SK-N-SH treated with all-trans-retinoic acid at 6 μM for 48 hours (cell line): ENCODE measurements around the gene TRAPPC4.
"Not testable (repeated sequence)": the region's sequence is repeated elsewhere in the genome, so short reads cannot be mapped to it uniquely, and the experiment has no call there.

Experiments used
- ATAC-seq: fragments of 200-7000 bp; cut with Tn5 transposase; 3 replicates; pipeline ENCODE4 v1.9.1; 2020; ENCODE audit warnings: mild to moderate bottlenecking, moderate library complexity
- ARNTL ChIP-seq: fragments of 450-650 bp; formaldehyde crosslinking; IDR thresholded peaks from 2 replicates; pipeline ENCODE4 v1.5.0; 2020; ENCODE audit warnings: low read depth, mild to moderate bottlenecking, moderate library complexity, borderline replicate concordance
- BACH2 ChIP-seq: fragments of 250-450 bp; sonication (Bioruptor Pico); IDR thresholded peaks from 2 replicates; pipeline ENCODE4 v1.9.0; 2021; ENCODE audit warnings: mild to moderate bottlenecking, borderline replicate concordance
- CREB5 ChIP-seq: fragments of 250-450 bp; sonication (Bioruptor Pico); IDR thresholded peaks from 2 replicates; pipeline ENCODE4 v1.5.1; 2020; ENCODE audit warnings: low read depth, mild to moderate bottlenecking, moderate library complexity
- CSRNP3 ChIP-seq: fragments of 250-450 bp; sonication (Bioruptor Pico); IDR thresholded peaks from 2 replicates; pipeline ENCODE4 v1.5.1; 2021; ENCODE audit warnings: mild to moderate bottlenecking, moderate library complexity
- ESRRG ChIP-seq: fragments of 250-450 bp; sonication (Bioruptor Pico); IDR thresholded peaks from 2 replicates; pipeline ENCODE4 v1.6.1; 2021; ENCODE audit warnings: mild to moderate bottlenecking
- GLIS3 ChIP-seq: fragments of 250-450 bp; sonication (Bioruptor Pico); IDR thresholded peaks from 2 replicates; pipeline ENCODE4 v1.5.0; 2020; ENCODE audit warnings: mild to moderate bottlenecking, moderate library complexity
- PATZ1 ChIP-seq: fragments of 250-450 bp; sonication (Bioruptor Pico); IDR thresholded peaks from 2 replicates; pipeline ENCODE4 v1.8.0; 2020; ENCODE audit warnings: mild to moderate bottlenecking, moderate library complexity, borderline replicate concordance
- POU6F1 ChIP-seq: fragments of 250-450 bp; sonication (Bioruptor Pico); IDR thresholded peaks from 2 replicates; pipeline ENCODE4 v1.8.0; 2021; ENCODE audit warnings: low read depth, mild to moderate bottlenecking, moderate library complexity, borderline replicate concordance
- PPARA ChIP-seq: fragments of 250-450 bp; sonication (Bioruptor Pico); IDR thresholded peaks from 2 replicates; pipeline ENCODE4 v1.5.0; 2020; ENCODE audit warnings: mild to moderate bottlenecking, borderline replicate concordance
- RARB ChIP-seq: fragments of 250-450 bp; sonication (Bioruptor Pico); IDR thresholded peaks from 2 replicates; pipeline ENCODE4 v1.8.0; 2021; ENCODE audit warnings: mild to moderate bottlenecking, moderate library complexity
- SNAI2 ChIP-seq: fragments of 250-450 bp; sonication (Bioruptor Pico); IDR thresholded peaks from 2 replicates; pipeline ENCODE4 v1.5.0; 2020; ENCODE audit warnings: mild to moderate bottlenecking, moderate library complexity
- TCF4 ChIP-seq: fragments of 250-450 bp; sonication (Bioruptor Pico); IDR thresholded peaks from 2 replicates; pipeline ENCODE4 v1.8.0; 2021; ENCODE audit warnings: mild to moderate bottlenecking, moderate library complexity, borderline replicate concordance
- TOX ChIP-seq: fragments of 250-450 bp; sonication (Bioruptor Pico); IDR thresholded peaks from 2 replicates; pipeline ENCODE4 v1.8.0; 2021; ENCODE audit warnings: mild to moderate bottlenecking, moderate library complexity, borderline replicate concordance
- TSHZ2 ChIP-seq: fragments of 250-450 bp; sonication (Bioruptor Pico); IDR thresholded peaks from 2 replicates; pipeline ENCODE4 v1.5.0; 2020; ENCODE audit warnings: mild to moderate bottlenecking, moderate library complexity
- ZC3H10 ChIP-seq: fragments of 250-450 bp; sonication (Bioruptor Pico); IDR thresholded peaks from 2 replicates; pipeline ENCODE4 v1.5.1; 2021; ENCODE audit warnings: mild to moderate bottlenecking, moderate library complexity
- ZFP3 ChIP-seq: fragments of 250-450 bp; sonication (Bioruptor Pico); IDR thresholded peaks from 2 replicates; pipeline ENCODE4 v1.5.0; 2020; ENCODE audit warnings: mild to moderate bottlenecking, moderate library complexity
- ZNF565 ChIP-seq: fragments of 450-650 bp; formaldehyde crosslinking; conservative IDR thresholded peaks from 2 replicates; pipeline ENCODE4 v1.5.0; 2020; ENCODE audit warnings: low read depth, mild to moderate bottlenecking, moderate library complexity
- ZNF70 ChIP-seq: fragments of 450-650 bp; formaldehyde crosslinking; IDR thresholded peaks from 2 replicates; pipeline ENCODE4 v1.5.0; 2020; ENCODE audit warnings: mild to moderate bottlenecking, moderate library complexity
- ZNF8 ChIP-seq: fragments of 450-650 bp; formaldehyde crosslinking; IDR thresholded peaks from 2 replicates; pipeline ENCODE4 v1.5.0; 2020; ENCODE audit warnings: mild to moderate bottlenecking, moderate library complexity

Gene TRAPPC4

GRCh38 chr11:119038884-119039283 lies 20.3 kb downstream of the TRAPPC4 start:
- TF ChIP-seq ZC3H10 (CRISPR knock-in tag) = no peak
- TF ChIP-seq, all 23 proteins: peak for 0
- ATAC-seq = no peak

DNA sequence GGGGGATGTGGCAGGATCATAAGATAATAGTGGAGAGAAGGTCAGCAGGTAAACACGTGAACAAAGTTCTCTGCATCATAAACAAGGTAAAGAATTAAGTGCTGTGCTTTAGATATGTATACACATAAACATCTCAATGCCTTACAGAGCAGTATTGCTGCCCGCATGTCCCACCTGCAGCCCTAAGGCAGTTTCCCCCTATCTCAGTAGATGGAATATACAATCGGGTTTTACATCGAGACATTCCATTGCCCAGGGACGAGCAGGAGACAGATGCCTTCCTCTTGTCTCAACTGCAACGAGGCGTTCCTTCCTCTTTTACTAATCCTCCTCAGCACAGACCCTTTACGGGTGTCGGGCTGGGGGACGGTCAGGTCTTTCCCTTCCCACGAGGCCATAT lies 20.9 kb downstream of the TRAPPC4 start:
- not testable (repeated sequence) for ATAC-seq

DNA sequence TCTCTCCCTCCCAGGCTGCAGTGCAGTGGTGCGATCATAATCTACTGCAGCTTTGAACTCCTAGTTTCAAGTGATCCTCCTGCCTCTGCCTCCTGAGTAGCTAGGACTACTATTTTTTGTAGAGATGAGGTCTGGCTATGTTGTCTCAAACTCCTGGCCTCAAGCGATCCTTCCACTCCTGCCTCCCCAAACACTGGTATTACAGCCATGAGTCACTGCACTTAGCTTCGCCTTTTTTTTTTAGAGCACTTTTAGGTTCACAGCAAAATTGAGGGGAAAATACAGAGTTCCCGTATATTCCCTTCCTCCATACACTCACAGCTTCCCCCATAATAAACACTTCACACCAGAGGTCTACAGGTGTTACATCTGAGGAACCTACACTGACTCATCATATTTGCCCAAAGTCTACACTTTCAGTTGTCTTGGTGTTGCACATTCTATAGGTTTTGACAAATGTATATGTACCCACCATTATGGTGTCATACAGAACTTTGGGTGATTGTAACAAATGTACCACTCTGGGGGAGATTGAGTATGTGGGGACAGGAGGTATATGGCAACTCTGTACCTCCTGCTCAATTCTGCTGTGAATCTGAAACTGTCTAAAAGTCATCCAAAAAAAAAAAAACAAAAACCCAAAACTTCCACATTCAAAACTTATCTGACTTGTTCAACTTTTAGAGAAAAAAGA lies 23.4 kb downstream of the TRAPPC4 start:
- TF ChIP-seq ZNF70 (CRISPR knock-in tag) (no peak), ZNF565 (CRISPR knock-in tag) (no peak), ESRRG (CRISPR knock-in tag) (no peak), POU6F1 (no peak), GLIS3 (CRISPR knock-in tag) (no peak), ZNF8 (CRISPR knock-in tag) (no peak), ARNTL (CRISPR knock-in tag) (no peak), ZFP3 (CRISPR knock-in tag) (no peak), RARB (CRISPR knock-in tag) (no peak), CSRNP3 (CRISPR knock-in tag) (no peak), PPARA (CRISPR knock-in tag) (no peak)
- no peak; the same call in 2 of the 3 replicates for ATAC-seq

DNA sequence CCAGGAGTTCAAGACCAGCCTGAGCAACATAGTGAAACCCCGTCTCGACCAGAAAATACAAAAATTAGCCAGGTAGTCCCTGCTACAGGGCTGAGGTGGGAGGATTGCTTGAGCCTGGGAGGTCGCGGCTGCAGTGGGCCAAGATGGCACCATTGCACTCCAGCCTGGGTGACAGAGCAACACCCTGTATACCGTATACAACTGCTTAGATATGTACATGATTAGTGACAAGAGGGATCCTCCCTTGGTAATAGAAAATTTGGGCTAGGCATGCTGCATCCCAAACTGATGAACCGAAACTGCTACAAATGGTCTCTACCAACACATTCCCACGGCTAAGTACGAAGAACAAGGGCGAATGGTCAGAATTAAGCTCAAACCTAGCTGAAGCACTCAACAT lies 24.4 kb downstream of the TRAPPC4 start:
- ATAC-seq = no peak

DNA sequence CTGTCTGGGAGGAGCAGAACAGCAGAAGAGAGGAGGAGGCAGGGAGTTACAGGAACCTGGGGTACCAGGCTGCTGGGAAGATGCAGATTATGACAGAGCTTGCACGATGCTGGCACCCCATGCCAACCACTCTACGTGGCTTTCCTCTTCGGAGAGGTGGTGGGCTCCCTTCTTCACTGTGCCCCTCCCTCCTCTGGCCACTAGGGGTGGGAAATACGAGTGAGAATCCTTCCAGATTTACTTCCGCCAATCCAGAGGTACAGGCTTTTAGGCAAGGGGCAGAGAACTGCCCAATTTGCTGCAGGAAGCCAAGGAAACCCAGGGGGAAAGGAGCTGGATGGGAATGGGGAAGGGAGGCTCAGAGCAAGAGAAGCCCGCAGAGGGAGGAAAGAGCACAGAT lies 26.1 kb downstream of the TRAPPC4 start:
- peak; percentile 29; the same call in 1 of the 3 replicates for ATAC-seq
- TF ChIP-seq PATZ1 (CRISPR knock-in tag) (no peak), TCF4 (no peak), RARB (CRISPR knock-in tag) (no peak), PPARA (CRISPR knock-in tag) (no peak), ARNTL (CRISPR knock-in tag) (no peak), ZNF8 (CRISPR knock-in tag) (no peak), ESRRG (CRISPR knock-in tag) (no peak), TOX (CRISPR knock-in tag) (no peak), GLIS3 (CRISPR knock-in tag) (no peak), CSRNP3 (CRISPR knock-in tag) (no peak), TSHZ2 (CRISPR knock-in tag) (no peak), POU6F1 (no peak), ZFP3 (CRISPR knock-in tag) (no peak)

More for the DNA sequence above, 24.4 kb downstream of the TRAPPC4 start:
- TF ChIP-seq BACH2 (CRISPR knock-in tag) = no peak
- TF ChIP-seq CREB5 (CRISPR knock-in tag) = no peak
- TF ChIP-seq SNAI2 (CRISPR knock-in tag) = no peak
- no peak for TF ChIP-seq ZFP3 (CRISPR knock-in tag)
- no peak for TF ChIP-seq ZNF70 (CRISPR knock-in tag)
- TF ChIP-seq ARNTL (CRISPR knock-in tag) = no peak
